H9 (cell line): ENCODE data around the gene ROBO1. TPM values are rescaled to one million over a fixed set of nuclear protein-coding genes. Genes with fewer than 3 reads are reported as not detected.

Experiments used
- DNase-seq: peaks from one replicate; pipeline ENCODE4 v3.0.0-alpha.2; 2017
- H2AFZ ChIP-seq: one replicate; pipeline ENCODE4 v1.6.1; 2013; ENCODE audit warnings: mild to moderate bottlenecking, low read length, control low read depth, moderate library complexity
- H2AK5ac ChIP-seq: 2 replicates; pipeline ENCODE4 v1.6.1; 2013; ENCODE audit warnings: low read length, control low read depth, mixed read lengths; ENCODE audit not compliant: insufficient read length
- H2BK120ac ChIP-seq: one replicate; pipeline ENCODE4 v1.6.1; 2013; ENCODE audit warnings: low read depth, mild to moderate bottlenecking, low read length, control low read depth, inconsistent platforms; ENCODE audit not compliant: poor library complexity, severe bottlenecking
- H2BK12ac ChIP-seq: 2 replicates; pipeline ENCODE4 v1.6.1; 2013; ENCODE audit warnings: low read length, control low read depth, mixed read lengths, low read depth; ENCODE audit not compliant: insufficient read length
- H2BK15ac ChIP-seq: 2 replicates; pipeline ENCODE4 v1.6.1; 2013; ENCODE audit warnings: low read depth, low read length, control low read depth
- H2BK20ac ChIP-seq: one replicate; pipeline ENCODE4 v1.6.1; 2013; ENCODE audit warnings: low read depth, mild to moderate bottlenecking, low read length, control low read depth, inconsistent platforms; ENCODE audit not compliant: poor library complexity, severe bottlenecking
- H2BK5ac ChIP-seq: 2 replicates; pipeline ENCODE4 v1.6.1; 2013; ENCODE audit warnings: low read length, control low read depth, mixed read lengths; ENCODE audit not compliant: insufficient read length
- H3K14ac ChIP-seq: 2 replicates; pipeline ENCODE4 v1.6.1; 2013; ENCODE audit warnings: low read length, control low read depth; ENCODE audit not compliant: insufficient read depth
- H3K18ac ChIP-seq: 2 replicates; pipeline ENCODE4 v1.6.1; 2013; ENCODE audit warnings: low read depth, mild to moderate bottlenecking, mixed read lengths, low read length, control low read depth; ENCODE audit not compliant: insufficient read length
- H3K23ac ChIP-seq: 2 replicates; pipeline ENCODE4 v1.6.1; 2013; ENCODE audit warnings: low read length, control low read depth, mixed read lengths, low read depth; ENCODE audit not compliant: insufficient read length
- H3K23me2 ChIP-seq: 2 replicates; pipeline ENCODE4 v1.6.1; 2013; ENCODE audit warnings: low read depth, mild to moderate bottlenecking, mixed read lengths, low read length, control low read depth; ENCODE audit not compliant: insufficient read length, poor library complexity, severe bottlenecking
- H3K27ac ChIP-seq: 2 replicates; pipeline ENCODE4 v1.5.1; 2013; ENCODE audit warnings: low read length, control low read depth, mixed read lengths, low read depth; ENCODE audit not compliant: insufficient read length
- H3K27me3 ChIP-seq: 2 replicates; pipeline ENCODE4 v1.6.1; 2013; ENCODE audit warnings: low read length, control low read depth, inconsistent platforms; ENCODE audit not compliant: insufficient read depth
- H3K4ac ChIP-seq: 2 replicates; pipeline ENCODE4 v1.6.1; 2013; ENCODE audit warnings: low read depth, mild to moderate bottlenecking, control low read depth, inconsistent platforms, low read length, moderate library complexity
- H3K4me1 ChIP-seq: 2 replicates; pipeline ENCODE4 v1.6.1; 2013; ENCODE audit warnings: low read length, control low read depth, inconsistent platforms; ENCODE audit not compliant: insufficient read depth
- H3K4me2 ChIP-seq: 2 replicates; pipeline ENCODE4 v1.6.1; 2013; ENCODE audit warnings: low read length, control low read depth, mixed read lengths; ENCODE audit not compliant: insufficient read length, insufficient read depth
- H3K56ac ChIP-seq: 2 replicates; pipeline ENCODE4 v1.6.1; 2013; ENCODE audit warnings: low read depth, mild to moderate bottlenecking, mixed read lengths, low read length, control low read depth; ENCODE audit not compliant: insufficient read length
- H3K79me1 ChIP-seq: 2 replicates; pipeline ENCODE4 v1.6.1; 2013; ENCODE audit warnings: low read depth, mild to moderate bottlenecking, moderate library complexity, low read length, control low read depth, inconsistent platforms; ENCODE audit not compliant: insufficient read depth, poor library complexity, severe bottlenecking
- H3K79me2 ChIP-seq: 2 replicates; pipeline ENCODE4 v1.6.1; 2013; ENCODE audit warnings: low read length, control low read depth, inconsistent platforms; ENCODE audit not compliant: insufficient read depth
- H3K9ac ChIP-seq: 2 replicates; pipeline ENCODE4 v1.6.1; 2013; ENCODE audit warnings: low read length, control low read depth, mixed read lengths; ENCODE audit not compliant: insufficient read length; ENCODE audit errors: extremely low read depth
- H3K9me3 ChIP-seq: one replicate; pipeline ENCODE4 v1.6.1; 2013; ENCODE audit warnings: low read depth, low read length, inconsistent platforms; ENCODE audit not compliant: control insufficient read depth
- H3T11ph ChIP-seq: one replicate; pipeline ENCODE4 v1.6.1; 2013; ENCODE audit warnings: mild to moderate bottlenecking, low read length, control low read depth, inconsistent platforms
- H4K20me1 ChIP-seq: one replicate; pipeline ENCODE4 v1.6.1; 2013; ENCODE audit not compliant: control insufficient read depth, insufficient read length, insufficient read depth
- H4K5ac ChIP-seq: 2 replicates; pipeline ENCODE4 v1.6.1; 2013; ENCODE audit warnings: low read depth, mild to moderate bottlenecking, mixed read lengths, low read length, control low read depth; ENCODE audit not compliant: insufficient read length
- H4K8ac ChIP-seq: replicated peaks from 2 replicates; pipeline ENCODE4 v1.6.1; 2013; ENCODE audit warnings: low read length, control low read depth, mixed read lengths, low read depth; ENCODE audit not compliant: insufficient read length
- H4K91ac ChIP-seq: 2 replicates; pipeline ENCODE4 v1.6.1; 2013; ENCODE audit warnings: low read depth, mild to moderate bottlenecking, moderate library complexity, mixed read lengths, low read length, control low read depth; ENCODE audit not compliant: insufficient read length
- H3K27ac Mint-ChIP-seq, 3 experiments: 2 replicates in 2 of 3; 3 replicates in 1 of 3; pipeline ENCODE4 v1.8.0; 2020 to 2021; ENCODE audit warnings: mixed read lengths in 3 of 3, mild to moderate bottlenecking in 1 of 3, moderate library complexity in 1 of 3
- H3K27me3 Mint-ChIP-seq: 2 replicates; pipeline ENCODE4 v1.8.0; 2021; ENCODE audit warnings: low read depth, mild to moderate bottlenecking, moderate library complexity, mixed read lengths
- H3K36me3 Mint-ChIP-seq, 3 experiments: 2 replicates in 2 of 3; 3 replicates in 1 of 3; pipeline ENCODE4 v1.8.0; 2020 to 2021; ENCODE audit warnings: low read depth in 3 of 3, mixed read lengths in 3 of 3; ENCODE audit not compliant: insufficient read depth in 1 of 3
- H3K4me1 Mint-ChIP-seq, 2 experiments: 2 replicates each; pipeline ENCODE4 v1.8.0; 2020; ENCODE audit warnings: mixed read lengths in 2 of 2
- H3K4me3 Mint-ChIP-seq, 2 experiments: 2 replicates in 1 of 2; 3 replicates in 1 of 2; pipeline ENCODE4 v1.8.0; 2020 to 2021; ENCODE audit warnings: mild to moderate bottlenecking in 2 of 2, mixed read lengths in 2 of 2, moderate library complexity in 1 of 2
- H3K9me3 Mint-ChIP-seq, 2 experiments: 2 replicates in 1 of 2; 3 replicates in 1 of 2; pipeline ENCODE4 v1.8.0; 2020; ENCODE audit warnings: mild to moderate bottlenecking in 2 of 2, mixed read lengths in 2 of 2, moderate library complexity in 1 of 2
- WGBS: extraction: QIAGEN DNeasy Blood & Tissue Kit; methylation state at CpG from one replicate; pipeline ENCODE4 v1.1.7; 2013; ENCODE audit warnings: missing lambda C conversion rate, low lambda C conversion rate, mixed read lengths; ENCODE audit not compliant: insufficient read length; ENCODE audit errors: extremely low coverage; 5-methylcytosine and 5-hydroxymethylcytosine counted together
- total RNA-seq: library from RNA; stranded (reverse); gene quantifications from 2 replicates; pipeline ENCODE4 v1.2.1, GENCODE V29; 2021
- TF ChIP-seq, protein P1 (sequence below): fragments of 200-600 bp; sonication (generic); conservative IDR thresholded peaks from 3 replicates; pipeline ENCODE4 v1.8.0; 2021; ENCODE audit warnings: antibody characterized with exemption, mild to moderate bottlenecking

The ROBO1 gene
- total RNA-seq, 1 experiment from 2014 or later: 62.7 TPM

- Histone ChIP-seq H3T11ph (no peak overlapping the region), H3K27me3 (no peaks in the 10 kb centered on the region), H3K23me2 (no peaks in the 10 kb centered on the region), H2BK120ac (no peak overlapping the region), H2BK15ac (no peak overlapping the region), H2AK5ac (no peak overlapping the region), H3K4me1 (no peaks in the 10 kb centered on the region), H4K5ac (no peak overlapping the region), H2BK20ac (no peak overlapping the region), H4K20me1 (no peaks in the 10 kb centered on the region), H3K18ac (no peak overlapping the region), H2AFZ (no peak overlapping the region), H3K4me2 (no peak overlapping the region), H3K9ac (no peak overlapping the region), H3K27ac (no peak overlapping the region), H2BK12ac (no peak overlapping the region), H2BK5ac (no peak overlapping the region), H3K79me1 (peaks cover 3% of the 10 kb centered on the region), H3K9me3 (no peaks in the 10 kb centered on the region), H3K56ac (no peak overlapping the region), H4K8ac (no peak overlapping the region), H3K14ac (no peak overlapping the region), H3K4ac (no peak overlapping the region), H3K79me2 (no peaks in the 10 kb centered on the region; the same call in 1 of the 2 replicates), H4K91ac (no peak overlapping the region), H3K23ac (no peak overlapping the region)
- Mint-ChIP-seq H3K27ac (no peak overlapping the region), H3K27me3 (no peaks in the 10 kb centered on the region), H3K9me3 (no peaks in the 10 kb centered on the region), H3K4me3 (no peak overlapping the region), H3K4me1 (peaks cover 6 to 11% of the 10 kb centered on the region in 2 experiments), H3K36me3 (no peaks in the 10 kb centered on the region)
- no peak for DNase-seq
- TF ChIP-seq, protein P1, sequence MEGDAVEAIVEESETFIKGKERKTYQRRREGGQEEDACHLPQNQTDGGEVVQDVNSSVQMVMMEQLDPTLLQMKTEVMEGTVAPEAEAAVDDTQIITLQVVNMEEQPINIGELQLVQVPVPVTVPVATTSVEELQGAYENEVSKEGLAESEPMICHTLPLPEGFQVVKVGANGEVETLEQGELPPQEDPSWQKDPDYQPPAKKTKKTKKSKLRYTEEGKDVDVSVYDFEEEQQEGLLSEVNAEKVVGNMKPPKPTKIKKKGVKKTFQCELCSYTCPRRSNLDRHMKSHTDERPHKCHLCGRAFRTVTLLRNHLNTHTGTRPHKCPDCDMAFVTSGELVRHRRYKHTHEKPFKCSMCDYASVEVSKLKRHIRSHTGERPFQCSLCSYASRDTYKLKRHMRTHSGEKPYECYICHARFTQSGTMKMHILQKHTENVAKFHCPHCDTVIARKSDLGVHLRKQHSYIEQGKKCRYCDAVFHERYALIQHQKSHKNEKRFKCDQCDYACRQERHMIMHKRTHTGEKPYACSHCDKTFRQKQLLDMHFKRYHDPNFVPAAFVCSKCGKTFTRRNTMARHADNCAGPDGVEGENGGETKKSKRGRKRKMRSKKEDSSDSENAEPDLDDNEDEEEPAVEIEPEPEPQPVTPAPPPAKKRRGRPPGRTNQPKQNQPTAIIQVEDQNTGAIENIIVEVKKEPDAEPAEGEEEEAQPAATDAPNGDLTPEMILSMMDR: no peak
- WGBS: no CpG with 5 or more reads among the region's 1 CpG
These were observed 866.3 kb downstream of the ROBO1 start for GRCh38 chr3:78901544-78901943.
